ENCODE data around the gene KCNN2.

KCNN2 gene

GRCh38 chr5:114504560-114504959 is 142.7 kb downstream of the KCNN2 start:
- CTCF ChIA-PET = interaction anchor here (0.6 kb wide), 1 partner anchor 391 kb away, joined by 3 read pairs; no protein-coding TSS in a partner anchor
- no peak for TF ChIP-seq ZNF510 (tag by site-specific recombination; IDR thresholded peaks at IDR 0.05; ENCODE audit: insufficient replicate concordance)
- TF ChIP-seq ZNF843 (tag by site-specific recombination; IDR thresholded peaks at IDR 0.05) = no peak
- no peak for TF ChIP-seq ZNF677 (tag by site-specific recombination; IDR thresholded peaks at IDR 0.05)
- no peak for TF ChIP-seq ZNF621 (tag by site-specific recombination; IDR thresholded peaks at IDR 0.05)
- TF ChIP-seq ZNF394 (tag by site-specific recombination; IDR thresholded peaks at IDR 0.05; ENCODE audit: borderline replicate concordance) = no peak
- no peak for TF ChIP-seq ZNF280C (tag by site-specific recombination; IDR thresholded peaks at IDR 0.05)
- TF ChIP-seq RBAK (tag by site-specific recombination; IDR thresholded peaks at IDR 0.05) = no peak
- TF ChIP-seq ZSCAN23 (tag by site-specific recombination; IDR thresholded peaks at IDR 0.05) = no peak
- no peak for TF ChIP-seq ZNF112 (tag by site-specific recombination; IDR thresholded peaks at IDR 0.05)
- no peak for TF ChIP-seq ZNF501 (tag by site-specific recombination; IDR thresholded peaks at IDR 0.05)
- no peak for TF ChIP-seq SP3 (tag by site-specific recombination; IDR thresholded peaks at IDR 0.05)
- no peak for TF ChIP-seq GLI4 (tag by site-specific recombination; IDR thresholded peaks at IDR 0.05)
- POLR2A ChIA-PET = no interaction called here
- Histone ChIP-seq H3K36me3 (ENCODE audit: control insufficient read depth in 2 of 2, insufficient read depth in 1 of 2, low read length in 2 of 2) (no peaks in the 10 kb centered on the region), H3K4me3 (ENCODE audit: low read depth, low read length) (no peak overlapping the region), H3K9me3 (ENCODE audit: control insufficient read depth, insufficient read depth, low read depth, low read length) (no peaks in the 10 kb centered on the region), H3K27ac (ENCODE audit: extremely low read depth, low read depth, low read length) (no peak overlapping the region), H3K4me1 (ENCODE audit: control insufficient read depth, insufficient read depth, low read length) (no peaks in the 10 kb centered on the region)

GRCh38 chr5:114524221-114524620 is 162.4 kb downstream of the KCNN2 start:
- TF ChIP-seq ZNF324 (tag by site-specific recombination; IDR thresholded peaks at IDR 0.05) (no peak), ZNF112 (tag by site-specific recombination; IDR thresholded peaks at IDR 0.05) (no peak), ZNF133 (tag by site-specific recombination; IDR thresholded peaks at IDR 0.05) (no peak), GLI2 (tag by site-specific recombination; IDR thresholded peaks at IDR 0.05; ENCODE audit: borderline replicate concordance, low read depth) (no peak), ZNF518A (tag by site-specific recombination; conservative IDR thresholded peaks at IDR 0.05; ENCODE audit: low read depth) (no peak), ZNF639 (tag by site-specific recombination; IDR thresholded peaks at IDR 0.05) (no peak), KLF17 (tag by site-specific recombination; IDR thresholded peaks at IDR 0.05) (no peak), ZNF624 (tag by site-specific recombination; IDR thresholded peaks at IDR 0.05) (no peak), SCRT2 (tag by site-specific recombination; IDR thresholded peaks at IDR 0.05) (no peak), ZNF704 (tag by site-specific recombination; IDR thresholded peaks at IDR 0.05) (no peak)
- Histone ChIP-seq H3K27ac (ENCODE audit: extremely low read depth, low read depth, low read length) (no peak overlapping the region), H3K4me3 (ENCODE audit: low read depth, low read length) (no peak overlapping the region), H3K36me3 (ENCODE audit: control insufficient read depth in 2 of 2, insufficient read depth in 1 of 2, low read length in 2 of 2) (no peaks in the 10 kb centered on the region), H3K4me1 (ENCODE audit: control insufficient read depth, insufficient read depth, low read length) (no peaks in the 10 kb centered on the region), H3K9me3 (ENCODE audit: control insufficient read depth, insufficient read depth, low read depth, low read length) (no peaks in the 10 kb centered on the region)
- ChIA-PET POLR2A (no interaction called here), CTCF (no interaction called here)
